Measurements from ENCODE around the gene GSTK1.
"Not testable (repeated sequence)": the region's sequence is repeated elsewhere in the genome, so short reads cannot be mapped to it uniquely, and the experiment has no call there.

The GSTK1 gene

DNA sequence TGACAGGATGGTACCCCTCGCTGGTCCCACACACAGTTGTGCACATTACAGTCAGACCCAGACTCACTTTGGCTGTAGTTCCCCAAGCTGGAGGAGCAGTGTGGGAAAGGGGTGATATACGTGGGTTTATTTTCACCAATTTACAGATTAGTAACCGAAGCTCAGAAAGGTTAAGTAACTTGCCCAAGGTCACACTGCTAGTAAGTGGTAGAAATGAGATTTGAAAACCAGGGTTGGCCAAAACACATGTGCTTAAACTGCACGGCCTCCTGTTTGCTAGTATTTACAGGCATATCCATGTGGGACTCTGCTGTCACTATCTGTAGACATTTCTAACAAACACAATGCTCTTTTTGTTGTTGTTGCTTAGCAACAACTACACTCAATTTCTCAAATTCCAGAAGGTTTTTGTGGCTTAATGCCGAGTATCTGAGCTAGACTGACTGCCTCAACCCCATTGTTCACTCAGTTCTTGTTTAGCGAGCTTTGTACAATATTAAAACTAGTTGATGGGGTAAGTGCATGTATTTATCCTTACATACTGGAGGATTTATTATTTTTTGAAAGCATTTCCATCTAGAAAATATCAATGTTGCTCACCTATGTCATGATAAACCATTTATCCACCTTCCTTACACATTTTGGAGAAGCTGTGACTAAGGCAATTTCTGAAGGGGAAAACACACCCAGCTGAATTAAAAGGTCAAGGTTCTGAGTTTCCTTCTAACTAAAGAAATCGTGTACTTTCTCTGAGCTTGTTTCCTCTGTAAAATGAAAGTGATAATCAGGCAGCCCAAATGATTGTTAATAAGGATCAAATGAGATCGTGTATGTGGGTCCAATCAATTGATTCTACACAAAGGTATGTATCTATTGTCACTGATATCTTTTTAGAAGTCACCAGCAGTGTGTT is 16.2 kb downstream of the GSTK1 start:
- no peak for DNase-seq

DNA sequence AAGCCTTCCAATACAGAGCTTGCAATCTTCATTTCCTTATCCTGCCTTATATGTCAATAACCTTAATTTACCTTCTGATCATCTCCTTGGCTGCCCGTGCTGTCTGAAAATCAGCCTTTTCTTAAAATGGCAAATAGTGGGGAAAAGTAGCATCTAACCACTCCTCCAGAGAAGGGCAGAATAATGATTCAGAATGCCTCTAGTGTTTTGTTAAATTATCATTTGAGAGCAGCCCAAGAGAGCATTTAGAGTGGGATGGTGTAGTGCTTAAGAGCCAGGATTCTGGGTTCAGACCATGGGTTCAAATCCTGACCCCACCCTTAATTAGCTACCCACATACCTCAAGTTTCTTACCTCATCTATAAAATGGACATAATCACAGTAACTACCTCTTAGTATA is 16.9 kb downstream of the GSTK1 start:
- no peak for DNase-seq

DNA sequence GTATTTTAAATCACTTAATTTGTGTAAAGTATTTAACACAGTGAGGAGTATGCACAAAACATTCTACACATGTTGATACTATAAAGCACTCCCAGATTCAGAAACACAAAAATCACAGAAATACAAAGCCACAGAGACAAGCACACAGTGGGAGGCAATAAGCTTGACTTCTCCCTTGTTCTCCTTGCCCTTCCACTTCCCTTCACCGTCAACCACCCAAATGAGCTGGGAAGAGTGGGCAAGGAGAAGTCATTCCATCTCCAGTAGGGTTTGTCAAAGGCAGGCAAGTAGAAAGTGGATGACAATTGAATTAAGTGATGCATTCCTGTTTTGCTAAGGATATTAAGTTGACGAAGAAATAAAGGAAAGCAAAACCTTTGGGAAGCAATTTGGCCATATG is 17.3 kb downstream of the GSTK1 start:
- DNase-seq: no peak

GRCh38 chr7:143281529-143281928 is 18.3 kb downstream of the GSTK1 start:
- DNase-seq: no peak

DNA sequence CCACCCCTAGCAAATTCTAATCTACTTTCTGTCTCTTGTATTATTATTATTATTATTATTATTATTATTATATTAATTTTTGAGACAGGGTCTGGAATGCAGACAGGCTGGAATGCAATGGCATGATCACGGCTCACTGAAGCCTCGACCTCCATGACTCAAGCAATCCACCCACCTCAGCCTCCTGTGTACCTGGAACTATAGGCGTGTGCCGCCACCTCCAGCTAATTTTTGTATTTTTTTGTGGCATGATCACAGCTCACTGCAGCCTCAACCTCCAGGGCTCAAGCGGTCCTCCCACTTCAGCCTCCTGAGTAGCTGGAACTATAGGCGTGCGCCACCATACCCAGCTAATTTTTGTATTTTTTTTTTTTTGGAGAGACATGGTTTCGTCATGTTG is 18.9 kb downstream of the GSTK1 start:
- no peak for DNase-seq

GRCh38 chr7:143283381-143283780 is 20.1 kb downstream of the GSTK1 start:
- no peak for DNase-seq

DNA sequence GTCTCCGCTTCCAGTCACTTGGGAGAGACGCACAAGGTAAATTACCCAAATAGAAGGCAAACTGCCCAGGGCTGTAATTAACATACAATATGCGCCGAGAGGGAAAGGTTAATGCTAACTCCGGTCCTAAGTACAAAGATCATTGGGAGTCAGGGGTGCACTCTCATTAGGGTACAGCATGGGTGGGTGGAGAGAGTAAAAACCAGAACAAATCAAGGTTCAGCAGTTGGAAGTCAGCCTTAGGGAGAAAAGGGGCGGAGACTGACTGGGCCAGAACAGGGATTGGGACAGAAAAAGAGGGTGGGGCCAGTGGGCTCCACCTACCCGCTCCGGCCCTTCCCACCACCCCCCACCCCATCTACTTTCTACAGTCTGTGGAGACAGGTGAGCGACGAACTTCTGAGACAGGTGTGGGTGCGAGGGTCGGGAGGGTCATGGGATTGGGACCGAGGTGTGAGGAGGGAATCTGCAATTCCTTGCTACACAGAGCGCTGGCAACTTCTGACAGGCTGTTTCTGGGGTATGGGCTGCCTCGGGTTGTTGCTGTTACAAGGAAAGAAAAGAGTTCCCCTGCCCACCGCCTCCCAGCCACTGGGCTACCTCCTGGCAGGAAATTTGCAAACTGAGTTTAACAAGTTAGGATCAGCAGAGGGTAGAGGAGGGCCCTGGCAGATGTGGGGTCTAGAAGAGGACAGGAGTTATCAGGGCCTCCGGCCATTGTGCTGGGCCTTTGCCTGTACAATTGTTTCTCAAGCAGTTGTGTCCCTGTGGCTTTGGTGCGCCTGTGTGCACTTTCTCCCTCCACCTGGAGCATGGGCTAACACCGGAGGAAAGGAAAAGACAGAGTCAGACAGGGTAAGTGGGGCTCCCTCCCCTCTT is 21.6 kb downstream of the GSTK1 start, which contains the start of gene TMEM139:
Gene TMEM139 (plus strand): TSS at position 368 of the 879 bp plus-strand sequence. CDS start 1,000 bp downstream, outside the sequence.
- DNase-seq: no peak

DNA sequence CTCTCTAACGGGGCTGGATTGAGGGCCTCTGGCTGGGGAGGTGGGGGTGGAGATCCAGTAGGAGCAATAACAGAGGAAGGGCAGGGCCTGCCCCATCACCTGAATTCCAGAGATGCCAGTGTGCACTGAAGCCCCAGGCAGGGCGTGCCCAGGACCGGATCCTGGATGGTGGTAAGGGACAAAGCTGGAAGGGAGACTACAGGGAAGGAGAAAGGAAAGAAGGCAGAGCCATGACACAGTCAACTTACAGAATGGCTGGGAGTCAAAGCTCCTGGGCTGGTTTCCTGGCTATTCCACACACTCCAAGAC is 22.2 kb downstream of the GSTK1 start:
- DNase-seq: no peak

DNA sequence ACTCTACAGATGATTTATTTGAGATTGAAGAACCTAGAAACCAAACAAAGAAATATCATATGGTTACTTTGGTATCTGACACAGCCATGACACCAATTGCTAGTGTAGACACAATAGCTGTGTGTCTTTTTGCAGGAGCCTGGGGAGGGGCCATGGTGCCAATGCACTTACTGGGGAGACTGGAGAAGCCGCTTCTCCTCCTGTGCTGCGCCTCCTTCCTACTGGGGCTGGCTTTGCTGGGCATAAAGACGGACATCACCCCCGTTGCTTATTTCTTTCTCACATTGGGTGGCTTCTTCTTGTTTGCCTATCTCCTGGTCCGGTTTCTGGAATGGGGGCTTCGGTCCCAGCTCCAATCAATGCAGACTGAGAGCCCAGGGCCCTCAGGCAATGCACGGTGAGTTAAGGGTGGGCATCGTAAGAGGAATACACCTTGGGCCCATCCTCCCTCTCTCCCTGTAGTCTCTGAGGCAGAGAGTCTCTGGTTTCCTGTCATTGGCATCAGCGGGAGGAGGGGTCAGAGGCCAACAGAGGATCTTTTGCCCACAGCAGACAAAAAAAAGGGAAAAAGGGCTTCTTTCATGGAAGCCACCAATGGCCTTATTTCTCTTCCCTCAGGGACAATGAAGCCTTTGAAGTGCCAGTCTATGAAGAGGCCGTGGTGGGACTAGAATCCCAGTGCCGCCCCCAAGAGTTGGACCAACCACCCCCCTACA is 22.7 kb downstream of the GSTK1 start:
- DNase-seq: no peak

GRCh38 chr7:143286522-143286890 is 23.3 kb downstream of the GSTK1 start:
- no peak for DNase-seq

DNA sequence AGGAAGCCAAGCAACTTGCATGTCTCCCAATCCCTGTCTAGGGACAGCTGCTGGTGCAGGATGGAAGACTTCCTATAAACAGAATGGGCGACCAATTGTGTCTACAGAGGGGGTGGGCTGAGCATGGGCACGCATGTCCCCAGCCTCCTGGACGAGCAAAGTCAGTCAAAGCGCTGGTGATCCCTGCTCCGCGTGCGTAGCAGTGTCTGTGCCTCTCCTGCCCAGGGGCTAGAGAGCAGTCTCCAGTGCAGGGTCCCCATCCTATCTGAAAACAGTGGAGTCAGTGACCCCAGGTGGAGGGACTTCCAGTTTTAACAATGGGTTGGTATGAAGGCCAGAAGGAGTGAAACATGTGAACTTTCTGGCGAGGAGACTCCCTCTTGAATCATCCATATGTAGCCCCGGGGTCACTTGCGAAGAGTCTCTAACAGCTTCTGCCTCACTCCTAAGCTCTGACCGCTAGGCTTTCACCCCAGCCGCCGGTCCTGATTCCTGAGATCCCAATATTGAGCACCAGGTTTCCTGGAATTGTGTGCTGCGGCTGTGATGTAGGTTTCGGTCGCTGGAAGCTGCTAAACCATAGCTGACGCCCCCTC is 24.2 kb downstream of the GSTK1 start:
- no peak for DNase-seq

DNA sequence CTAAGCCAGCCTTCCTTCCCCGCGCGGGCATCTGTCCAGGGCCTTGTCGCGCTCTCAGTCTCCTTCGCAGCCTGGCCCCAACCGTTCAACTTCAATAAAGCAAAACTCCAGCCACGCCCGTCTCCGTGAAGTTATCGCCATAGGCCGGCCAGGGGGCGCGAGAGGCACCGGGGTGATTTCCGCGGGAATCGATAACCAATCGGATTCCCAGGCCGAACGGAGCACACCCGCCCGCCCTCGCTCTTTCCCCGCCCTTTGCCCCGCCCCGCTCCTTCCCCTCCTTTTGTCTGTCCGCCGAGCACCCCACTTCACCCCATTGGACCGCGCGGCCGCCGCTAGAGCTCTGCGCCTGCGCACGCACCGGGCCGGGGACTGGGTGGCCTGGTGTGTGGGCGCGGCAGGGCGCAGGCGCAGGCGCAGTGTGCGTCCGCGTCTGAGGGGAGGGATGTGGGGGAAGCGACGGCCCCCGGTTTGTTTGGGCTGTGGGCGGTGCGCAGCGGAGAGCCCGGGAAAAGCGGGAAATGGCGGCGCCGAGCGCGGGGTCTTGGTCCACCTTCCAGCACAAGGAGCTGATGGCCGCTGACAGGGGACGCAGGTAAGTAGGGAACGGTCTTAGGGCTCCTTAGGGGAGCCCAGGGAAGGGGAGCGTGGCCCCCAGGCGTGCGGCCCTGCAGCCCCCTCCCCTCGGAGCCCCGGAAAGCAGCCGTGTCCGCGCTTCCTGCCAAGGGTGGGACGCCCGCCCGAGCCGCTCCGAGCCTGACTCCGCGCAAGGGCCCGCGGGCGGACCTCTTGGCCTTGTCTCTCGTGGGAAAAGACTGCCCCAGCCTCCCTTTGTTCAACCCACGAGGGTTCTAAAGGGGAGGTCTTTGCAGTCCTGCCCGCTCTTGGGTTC is 24.9 kb downstream of the GSTK1 start, which contains the start of gene CASP2:
Gene CASP2 (plus strand): TSS at position 417 of the 892 bp plus-strand sequence. CDS start 105 bp downstream, at position 522.
- DNase-seq: peak; percentile 99

DNA sequence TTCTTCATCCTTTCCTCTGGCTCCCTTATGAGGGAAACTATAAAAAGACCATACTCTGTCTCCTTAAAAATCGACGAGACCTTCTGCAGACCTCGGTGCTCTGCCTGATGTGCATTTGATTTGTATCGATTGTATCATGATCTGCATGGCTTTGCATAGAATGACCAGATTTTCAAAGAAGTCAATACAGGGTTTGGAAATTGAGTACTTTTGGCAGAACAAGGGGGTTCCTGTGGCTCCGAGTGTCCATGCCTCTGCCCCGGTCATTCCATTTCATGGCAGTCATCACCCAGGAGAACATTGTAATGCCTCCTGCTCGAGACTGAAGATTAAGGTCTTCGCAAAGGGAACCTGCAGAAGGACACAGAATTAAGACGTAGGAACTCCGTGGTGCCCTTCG is 25.6 kb downstream of the GSTK1 start:
- DNase-seq: no peak

DNA sequence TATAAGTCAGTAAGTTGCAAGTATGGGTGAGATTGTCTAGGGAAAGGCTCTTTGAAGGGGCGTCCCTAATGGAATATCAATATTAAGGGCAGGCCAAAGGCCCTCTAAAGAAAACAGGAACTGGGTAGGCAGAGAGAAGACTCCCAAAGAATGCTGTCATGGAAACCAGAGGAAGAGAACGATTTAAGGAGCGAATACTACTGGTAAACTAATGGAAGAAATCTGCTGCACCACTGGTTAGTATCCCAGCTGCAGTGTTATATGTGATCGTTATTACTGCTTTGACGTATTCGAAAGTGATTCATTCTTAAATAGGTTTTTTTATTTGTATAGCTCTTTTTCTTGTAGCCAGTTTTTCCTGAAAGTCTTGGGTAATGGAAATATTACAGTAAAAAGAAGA is 26.2 kb downstream of the GSTK1 start:
- no peak for DNase-seq

DNA sequence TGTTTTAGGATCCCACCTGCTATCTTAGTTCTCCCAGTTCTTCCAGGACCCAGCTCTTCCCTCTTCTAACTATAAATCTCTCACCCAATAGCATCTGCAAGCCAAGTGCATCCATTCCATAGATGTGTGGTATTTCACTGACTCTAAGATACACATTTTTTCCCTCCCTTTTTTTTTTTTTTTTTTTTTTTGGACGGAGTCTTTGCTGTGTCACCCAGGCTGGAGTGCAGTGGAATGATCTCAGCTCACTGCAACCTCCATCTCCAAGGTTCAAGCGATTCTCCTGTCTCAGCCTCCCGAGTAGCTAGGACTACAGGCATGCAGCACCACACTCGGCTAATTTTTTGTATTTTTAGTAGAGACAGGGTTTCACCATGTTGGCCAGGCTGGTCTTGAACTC is 26.6 kb downstream of the GSTK1 start:
- DNase-seq: not testable (repeated sequence)

GRCh38 chr7:143290293-143290692 is 27.1 kb downstream of the GSTK1 start:
- no peak for DNase-seq

DNA sequence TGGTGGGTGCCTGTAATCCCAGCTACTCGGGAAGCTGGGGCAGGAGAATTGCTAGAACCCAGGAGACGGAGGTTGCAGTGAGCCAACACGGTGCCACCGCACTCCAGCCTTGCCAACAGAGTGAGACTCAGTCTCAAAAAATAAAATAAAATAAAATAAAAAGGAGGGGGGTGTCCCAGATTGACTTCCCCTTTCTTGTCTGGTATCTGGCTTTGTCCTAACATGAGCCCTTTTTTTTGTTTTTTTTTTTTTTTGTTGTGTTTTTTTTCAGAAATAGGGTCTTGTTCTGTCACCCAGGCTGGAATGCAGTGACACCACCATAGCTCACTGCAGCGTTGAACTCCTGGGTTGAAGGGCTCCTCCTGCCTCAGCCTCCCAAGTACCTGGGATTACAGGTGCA is 29.6 kb downstream of the GSTK1 start:
- no peak for DNase-seq

DNA sequence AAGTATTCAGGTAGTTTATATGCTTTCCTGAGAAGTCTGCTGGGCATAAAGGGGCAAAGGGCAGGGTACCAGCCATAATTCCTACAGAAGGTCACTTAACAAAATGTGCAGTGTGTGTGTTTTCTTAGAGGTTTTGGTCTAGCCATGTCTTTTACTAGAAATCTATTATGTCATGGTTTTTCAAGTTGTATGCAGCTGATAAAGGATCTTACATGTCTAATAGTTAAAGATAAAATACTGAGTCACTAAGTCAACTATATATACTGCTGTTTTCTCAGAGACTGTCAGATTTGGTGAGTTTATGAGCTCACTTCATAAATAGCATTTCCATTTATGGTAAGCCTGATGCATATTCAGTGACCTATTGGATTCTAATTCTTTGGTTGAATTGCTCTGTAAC is 32.6 kb downstream of the GSTK1 start:
- no peak for DNase-seq

- no peak for DNase-seq
These were observed 33.4 kb downstream of the GSTK1 start for GRCh38 chr7:143296686-143297085.

DNA sequence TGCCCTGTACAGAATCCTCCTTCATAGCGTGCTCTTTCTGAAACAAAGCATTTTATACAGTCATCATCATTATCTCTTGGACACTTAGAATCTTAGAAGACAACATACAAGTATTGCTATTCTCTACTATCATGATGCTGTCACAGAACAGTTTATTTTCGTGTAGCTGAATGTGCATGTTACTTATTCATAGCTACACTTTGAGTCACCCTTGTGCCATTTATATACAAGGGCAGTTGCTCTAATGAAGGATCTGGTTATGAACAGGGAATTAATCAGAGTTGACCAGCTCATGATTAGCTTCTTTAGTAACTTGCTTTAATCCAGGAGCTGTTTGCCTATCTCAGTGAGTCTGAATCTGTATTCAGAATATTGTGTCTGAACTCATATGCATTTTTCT is 36.1 kb downstream of the GSTK1 start:
- no peak for DNase-seq

- peak; percentile 63 for DNase-seq
These were observed 36.6 kb downstream of the GSTK1 start for GRCh38 chr7:143299840-143300239.

Data from stimulated activated CD4-positive, alpha-beta T cell treated with anti-CD3 and anti-CD28 coated beads, Interleukin-4, amount 100 ng/mL, for 1 hour (primary cell).